CD4-positive, alpha-beta memory T cell (primary cell): ENCODE data around the gene ARFRP1. TPM values are rescaled to one million over a fixed set of nuclear protein-coding genes. Genes with fewer than 3 reads are reported as not detected.
A peak's percentile ranks its signal among the peaks of the same experiment; 100 is the strongest.

Experiments used
- CTCF ChIA-PET: fragments of 350-600 bp; sonication (Branson Sonifier 250); formaldehyde crosslinking; loops from one replicate; lab custom pipeline; 2021; ENCODE audit warnings: inconsistent platforms; ENCODE audit not compliant: partially characterized antibody; lab: Charles Lee
- POLR2A ChIA-PET: fragments of 350-600 bp; sonication (Branson Sonifier 250); formaldehyde crosslinking; loops from one replicate; lab custom pipeline; 2021; ENCODE audit not compliant: partially characterized antibody; lab: Charles Lee
- DNase-seq, 5 donors: peaks; one replicate each; pipeline versions ENCODE4 v3.0.0 to v3.0.0-alpha.2; 2020 to 2022; ENCODE audit warnings: mixed read lengths in 1 of 5
- H3K27ac ChIP-seq: one replicate; pipeline ENCODE4 v1.7.0; 2013; ENCODE audit warnings: low read depth, low read length
- H3K27me3 ChIP-seq: 2 replicates; pipeline ENCODE4 v1.7.0; 2013; ENCODE audit warnings: mild to moderate bottlenecking, low read length, moderate library complexity; ENCODE audit not compliant: insufficient read depth
- H3K36me3 ChIP-seq: 2 replicates; pipeline ENCODE4 v1.7.0; 2013; ENCODE audit warnings: mild to moderate bottlenecking, low read length, moderate library complexity; ENCODE audit not compliant: insufficient read depth
- H3K4me1 ChIP-seq: 2 replicates; pipeline ENCODE4 v1.7.0; 2013; ENCODE audit warnings: mild to moderate bottlenecking, low read length, moderate library complexity; ENCODE audit not compliant: insufficient read depth
- H3K4me3 ChIP-seq, 2 donors: one replicate each; pipeline ENCODE4 v1.7.0; 2013; ENCODE audit warnings: low read length in 2 of 2, mild to moderate bottlenecking in 1 of 2
- H3K9me3 ChIP-seq, 2 donors: one replicate each; pipeline ENCODE4 v1.7.0; 2013; ENCODE audit warnings: low read length in 2 of 2, control low read depth in 1 of 2; ENCODE audit not compliant: control insufficient read depth in 1 of 2
- H3K27ac Mint-ChIP-seq, 7 donors: one replicate each; pipeline ENCODE4 v1.8.0; 2020 to 2021; ENCODE audit warnings: mixed read lengths in 7 of 7, mild to moderate bottlenecking in 6 of 7, inconsistent platforms in 3 of 7, moderate library complexity in 3 of 7
- H3K27me3 Mint-ChIP-seq, 2 donors: one replicate each; pipeline ENCODE4 v1.8.0; 2020 to 2021; ENCODE audit warnings: mixed read lengths in 2 of 2
- H3K36me3 Mint-ChIP-seq, 2 donors: one replicate each; pipeline ENCODE4 v1.8.0; 2020 to 2021; ENCODE audit warnings: mixed read lengths in 2 of 2, inconsistent platforms in 1 of 2, mild to moderate bottlenecking in 1 of 2
- H3K4me1 Mint-ChIP-seq, 4 donors: one replicate each; pipeline ENCODE4 v1.8.0; 2020 to 2021; ENCODE audit warnings: mixed read lengths in 4 of 4, mild to moderate bottlenecking in 1 of 4
- H3K4me3 Mint-ChIP-seq, 8 donors: one replicate each; pipeline ENCODE4 v1.8.0; 2020 to 2021; ENCODE audit warnings: mixed read lengths in 8 of 8, mild to moderate bottlenecking in 7 of 8, moderate library complexity in 6 of 8, inconsistent platforms in 3 of 8
- H3K9me3 Mint-ChIP-seq, 8 donors: one replicate each; pipeline ENCODE4 v1.8.0; 2020 to 2021; ENCODE audit warnings: mixed read lengths in 8 of 8, mild to moderate bottlenecking in 5 of 8, inconsistent platforms in 3 of 8, moderate library complexity in 1 of 8
- intact Hi-C: fragments of 100-400 bp; cut with micrococcal nuclease; formaldehyde crosslinking; loops from one replicate; pipeline ENCODE4 v1.15.1; 2023
- polyA plus RNA-seq, 2 donors: library from polyadenylated mRNA; unstranded; fragments of 300-500 nt; fragmentation: Illumina TruSeq; gene quantifications; one replicate each; pipeline ENCODE4 v1.2.3, GENCODE V29; 2021
- total RNA-seq, 2 experiments: library from RNA; stranded (reverse); gene quantifications; one replicate each; pipeline ENCODE4 v1.2.3, GENCODE V29; 2021

Gene ARFRP1
- total and polyA plus RNA-seq, 4 experiments from 2014 or later = 65.5 to 92.0 (median 76.0) TPM

DNA sequence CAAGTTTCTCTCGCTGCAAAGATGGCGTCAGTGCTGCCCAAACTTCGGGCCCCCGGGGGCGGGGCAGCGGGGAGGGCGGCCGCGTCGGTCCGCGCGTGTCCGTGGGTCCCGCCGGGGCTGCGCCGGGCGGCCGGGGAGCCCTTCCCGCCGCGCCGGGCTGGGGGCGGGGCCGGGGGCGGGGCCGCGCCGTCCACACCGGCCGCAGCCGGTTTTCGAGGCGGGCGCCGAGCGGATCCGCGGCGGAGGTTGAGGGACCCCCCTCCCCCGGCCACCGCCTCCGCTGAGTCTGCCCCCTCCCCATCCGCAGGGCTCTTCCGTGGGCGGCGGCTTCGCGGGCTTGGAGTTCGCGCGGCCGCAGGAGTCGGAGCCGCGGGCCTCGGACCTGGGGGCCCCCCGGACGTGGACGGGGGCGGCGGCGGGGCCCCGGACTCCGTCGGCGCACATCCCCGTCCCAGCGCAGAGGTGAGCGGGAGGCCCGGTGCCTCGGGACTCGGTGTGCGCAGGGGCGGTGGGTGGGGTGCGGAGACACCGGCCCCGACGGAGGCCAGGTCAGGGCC is 32.4 kb upstream of the ARFRP1 start:
- Mint-ChIP-seq H3K9me3 (peaks cover 0 to 3% (median 0%) of the 10 kb centered on the region in 8 donors), H3K27ac (peak overlapping the region in 2 of 7 donors; percentile 42 to 65), H3K36me3 (peaks cover 8 to 23% of the 10 kb centered on the region in 2 donors), H3K27me3 (no peaks in the 10 kb centered on the region), H3K4me1 (peaks cover 6 to 16% (median 10%) of the 10 kb centered on the region in 4 donors), H3K4me3 (peak overlapping the region; percentile 44 to 80 (median 60))
- intact Hi-C loops = loop anchor here (1.0 kb wide), 1 partner anchor 11 kb away; no protein-coding TSS in a partner anchor
- no peaks in the 10 kb centered on the region for H3K9me3 ChIP-seq
- H3K36me3 ChIP-seq = peaks cover 10% of the 10 kb centered on the region
- H3K27ac ChIP-seq = peak overlapping the region; percentile 54
- no peaks in the 10 kb centered on the region for H3K27me3 ChIP-seq
- DNase-seq = peak; percentile 65 to 69 (median 66)
- POLR2A ChIA-PET = interaction anchor here (0.7 to 3.8 kb wide), 19 partner anchors 9 to 219 kb away, joined by 3 to 53 read pairs (median 4); partner anchors contain the start of genes ARFRP1, GMEB2, HELZ2 and PPDPF
- CTCF ChIA-PET = interaction anchor here (0.9 to 1.6 kb wide), 4 partner anchors 10 to 98 kb away, joined by 3 to 5 read pairs (median 5); partner anchors contain the start of genes ARFRP1 and ZGPAT
- H3K4me3 ChIP-seq = peak overlapping the region; percentile 42 to 60
- peaks cover 33% of the 10 kb centered on the region for H3K4me1 ChIP-seq

DNA sequence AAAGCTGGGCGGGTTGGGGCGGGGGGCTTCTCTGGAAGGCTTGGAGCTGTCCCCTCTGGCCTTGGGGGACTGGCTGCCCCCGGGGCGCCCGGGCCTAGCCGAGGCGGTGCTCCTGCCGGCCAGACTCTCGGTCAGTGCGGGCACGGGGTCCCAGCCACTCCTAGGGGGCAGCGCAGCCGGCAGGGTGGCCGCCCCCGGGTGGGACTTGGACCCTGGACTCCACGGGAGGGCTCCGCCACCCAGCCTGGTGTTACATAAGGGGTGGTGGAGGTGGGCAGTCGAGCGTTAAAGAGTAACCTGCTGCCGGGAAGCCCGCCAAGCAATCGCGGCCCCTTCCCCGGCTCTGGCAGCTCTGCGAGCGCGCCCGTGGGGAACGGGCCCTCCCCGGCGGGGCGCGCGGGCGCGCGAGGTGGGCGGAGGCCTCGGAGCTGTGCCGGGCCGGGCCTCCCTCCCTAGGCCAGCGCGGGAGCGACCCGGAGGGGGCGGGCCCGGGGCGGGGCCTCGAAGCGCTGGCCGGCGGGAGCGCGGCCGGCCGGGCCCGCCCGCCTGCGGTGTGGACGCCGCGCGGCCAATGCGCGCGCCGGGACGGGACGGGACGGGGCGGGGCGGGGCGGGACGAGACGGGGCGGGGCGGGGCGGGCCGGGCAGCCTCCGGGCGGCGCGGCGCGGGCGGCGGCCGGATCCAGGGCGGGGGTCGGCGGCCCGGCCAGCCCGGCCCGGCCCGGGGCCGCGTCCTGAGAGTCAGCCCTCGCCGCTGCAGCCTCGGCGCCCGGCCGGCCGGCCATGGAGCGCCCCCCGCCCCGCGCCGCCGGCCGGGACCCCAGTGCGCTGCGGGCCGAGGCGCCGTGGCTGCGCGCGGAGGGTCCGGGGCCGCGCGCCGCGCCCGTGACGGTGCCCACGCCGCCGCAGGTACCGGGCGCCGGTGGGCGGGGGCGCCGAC is 31.6 kb upstream of the ARFRP1 start, which contains the start of gene SLC2A4RG:
Gene SLC2A4RG (plus strand): TSS at position 647 of the 940 bp plus-strand sequence. CDS start 137 bp downstream, at position 784.
- DNase-seq = peak; percentile 61 to 76 (median 72)
- Mint-ChIP-seq H3K36me3 (peaks cover 8 to 23% of the 10 kb centered on the region in 2 donors), H3K4me3 (peak within 1 kb of the TSS; percentile 44 to 91 (median 60)), H3K27me3 (no peaks in the 10 kb centered on the region), H3K4me1 (peaks cover 6 to 17% (median 10%) of the 10 kb centered on the region in 4 donors), H3K27ac (peak within 1 kb of the TSS in 4 of 7 donors; percentile 22 to 65 (median 43)), H3K9me3 (peaks cover 0 to 3% (median 0%) of the 10 kb centered on the region in 8 donors)
- intact Hi-C loops = loop anchor here (1.0 to 5.0 kb wide), 3 partner anchors 12 to 218 kb away; partner anchors contain the start of gene UCKL1
- Histone ChIP-seq H3K4me3 (peak within 1 kb of the TSS; percentile 42 to 92), H3K9me3 (no peaks in the 10 kb centered on the region), H3K4me1 (peaks cover 33% of the 10 kb centered on the region), H3K27me3 (no peaks in the 10 kb centered on the region), H3K36me3 (peaks cover 15% of the 10 kb centered on the region), H3K27ac (peak within 1 kb of the TSS; percentile 54)
- ChIA-PET POLR2A (interaction anchor here (0.7 to 7.0 kb wide), 28 partner anchors 10 to 300 kb away, joined by 3 to 202 read pairs (median 6); partner anchors contain the start of genes ARFRP1, GMEB2, HELZ2 and PTK6), CTCF (interaction anchor here (1.1 to 1.6 kb wide), 2 partner anchors 32 to 45 kb away, joined by 3 to 7 read pairs; partner anchors contain the start of genes ARFRP1 and ZGPAT)

DNA sequence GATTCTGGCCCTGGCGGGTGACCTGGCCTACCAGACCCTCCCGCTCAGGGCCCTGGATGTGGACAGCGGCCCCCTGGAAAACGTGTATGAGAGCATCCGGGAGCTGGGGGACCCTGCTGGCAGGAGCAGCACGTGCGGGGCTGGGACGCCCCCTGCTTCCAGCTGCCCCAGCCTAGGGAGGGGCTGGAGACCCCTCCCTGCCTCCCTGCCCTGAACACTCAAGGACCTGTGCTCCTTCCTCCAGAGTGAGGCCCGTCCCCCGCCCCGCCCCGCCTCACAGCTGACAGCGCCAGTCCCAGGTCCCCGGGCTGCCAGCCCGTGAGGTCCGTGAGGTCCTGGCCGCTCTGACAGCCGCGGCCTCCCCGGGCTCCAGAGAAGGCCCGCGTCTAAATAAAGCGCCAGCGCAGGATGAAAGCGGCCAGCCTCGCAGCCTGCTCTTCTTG is 30.9 kb upstream of the ARFRP1 start:
- no peaks in the 10 kb centered on the region for H3K9me3 ChIP-seq
- H3K36me3 Mint-ChIP-seq = peaks cover 12 to 28% of the 10 kb centered on the region in 2 donors
- intact Hi-C loops = loop anchor here (1.0 to 5.0 kb wide), 2 partner anchors 126 to 219 kb away; partner anchors contain the start of gene UCKL1
- H3K4me3 ChIP-seq = peak overlapping the region in 1 of 2 donors; percentile 92
- ChIA-PET POLR2A (interaction anchor here (0.7 to 7.0 kb wide), 31 partner anchors 10 to 340 kb away, joined by 3 to 202 read pairs (median 6); partner anchors contain the start of genes ARFRP1, GMEB2, HELZ2 and OPRL1), CTCF (interaction anchor here (1.1 to 1.6 kb wide), 2 partner anchors 31 to 45 kb away, joined by 3 to 7 read pairs; partner anchors contain the start of genes ARFRP1 and ZGPAT)
- H3K9me3 Mint-ChIP-seq = peaks cover 0 to 3% (median 0%) of the 10 kb centered on the region in 8 donors
- peak overlapping the region in 4 of 7 donors; percentile 17 to 44 (median 32) for H3K27ac Mint-ChIP-seq
- no peaks in the 10 kb centered on the region for H3K27me3 ChIP-seq
- H3K27ac ChIP-seq = peak overlapping the region; percentile 46
- DNase-seq = peak; percentile 36 to 63 (median 47)
- H3K4me1 ChIP-seq = peaks cover 33% of the 10 kb centered on the region
- H3K4me1 Mint-ChIP-seq = peaks cover 9 to 23% (median 14%) of the 10 kb centered on the region in 4 donors
- H3K4me3 Mint-ChIP-seq = peak overlapping the region; percentile 27 to 91 (median 64)
- H3K36me3 ChIP-seq = peaks cover 22% of the 10 kb centered on the region
- no peaks in the 10 kb centered on the region for H3K27me3 Mint-ChIP-seq

DNA sequence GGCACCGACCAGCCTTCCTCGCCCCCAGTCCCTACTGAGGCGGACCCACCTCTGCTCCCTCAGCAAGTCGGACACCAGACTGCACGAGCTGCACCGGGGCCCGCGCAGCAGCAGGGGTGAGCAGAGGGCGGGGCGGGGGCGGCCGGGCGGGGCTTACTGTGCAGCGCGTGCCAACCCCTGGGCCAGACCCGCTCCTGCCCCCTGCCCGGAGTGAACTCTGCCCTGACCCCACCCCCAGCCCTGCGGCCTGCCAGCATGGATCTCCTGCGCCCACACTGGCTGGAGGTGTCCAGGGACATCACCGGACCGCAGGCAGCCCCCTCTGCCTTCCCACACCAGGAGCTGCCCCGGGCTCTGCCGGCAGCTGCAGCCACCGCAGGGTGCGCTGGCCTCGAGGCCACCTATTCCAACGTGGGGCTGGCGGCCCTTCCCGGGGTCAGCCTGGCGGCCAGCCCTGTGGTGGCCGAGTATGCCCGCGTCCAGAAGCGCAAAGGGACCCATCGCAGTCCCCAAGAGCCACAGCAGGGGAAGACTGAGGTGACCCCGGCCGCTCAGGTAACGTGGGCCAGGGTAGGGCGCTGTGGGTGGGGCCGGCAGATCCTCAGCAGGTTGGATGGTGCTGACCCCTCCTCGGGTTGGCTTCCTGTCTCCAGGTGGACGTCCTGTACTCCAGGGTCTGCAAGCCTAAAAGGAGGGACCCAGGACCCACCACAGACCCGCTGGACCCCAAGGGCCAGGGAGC is 30.3 kb upstream of the ARFRP1 start:
- Histone ChIP-seq H3K9me3 (no peaks in the 10 kb centered on the region), H3K36me3 (peaks cover 22% of the 10 kb centered on the region), H3K4me1 (peaks cover 33% of the 10 kb centered on the region), H3K27ac (peak overlapping the region; percentile 46), H3K4me3 (peak overlapping the region in 1 of 2 donors; percentile 92), H3K27me3 (no peaks in the 10 kb centered on the region)
- H3K9me3 Mint-ChIP-seq = peaks cover 0 to 3% (median 0%) of the 10 kb centered on the region in 8 donors
- ChIA-PET CTCF (interaction anchor here (1.6 to 2.4 kb wide), 2 partner anchors 31 kb away, joined by 7 to 26 read pairs; partner anchors contain the start of genes ARFRP1 and ZGPAT), POLR2A (interaction anchor here (0.9 to 7.0 kb wide), 24 partner anchors 10 to 341 kb away, joined by 3 to 202 read pairs (median 12); partner anchors contain the start of genes ARFRP1, FNDC11, GMEB2 and HELZ2)
- H3K4me3 Mint-ChIP-seq = peak overlapping the region; percentile 27 to 91 (median 64)
- intact Hi-C loops = loop anchor here (1.0 to 5.0 kb wide), 5 partner anchors 13 to 219 kb away; partner anchors contain the start of genes STMN3 and UCKL1
- peak; percentile 34 to 59 (median 43) for DNase-seq
- peaks cover 10 to 28% (median 15%) of the 10 kb centered on the region in 4 donors for H3K4me1 Mint-ChIP-seq
- no peaks in the 10 kb centered on the region for H3K27me3 Mint-ChIP-seq
- H3K27ac Mint-ChIP-seq = peak overlapping the region in 4 of 7 donors; percentile 17 to 44 (median 32)
- H3K36me3 Mint-ChIP-seq = peaks cover 8 to 29% of the 10 kb centered on the region in 2 donors

DNA sequence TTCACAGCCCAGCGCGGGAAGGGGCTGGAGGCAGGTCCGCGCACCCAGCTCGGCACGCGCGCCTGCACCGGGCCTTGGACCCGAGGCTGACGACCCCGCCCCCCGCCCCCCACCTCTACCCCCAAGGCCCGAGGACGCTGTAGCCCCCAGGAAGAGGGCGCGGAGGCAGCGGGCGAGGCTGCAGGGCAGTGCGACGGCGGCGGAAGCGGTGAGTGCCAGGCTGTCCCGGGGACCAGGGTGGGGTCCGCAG is 29.8 kb upstream of the ARFRP1 start:
- DNase-seq = peak in 1 of 5 donors; percentile 26
- H3K4me3 ChIP-seq = peak overlapping the region in 1 of 2 donors; percentile 92
- CTCF ChIA-PET = interaction anchor here (1.3 to 2.4 kb wide), 5 partner anchors 10 to 38 kb away, joined by 3 to 26 read pairs (median 6); partner anchors contain the start of genes ARFRP1 and ZGPAT
- H3K36me3 Mint-ChIP-seq = peaks cover 7 to 29% of the 10 kb centered on the region in 2 donors
- peak overlapping the region; percentile 89 to 95 (median 91) for H3K4me3 Mint-ChIP-seq
- intact Hi-C loops = loop anchor here (1.0 to 5.0 kb wide), 5 partner anchors 13 to 220 kb away; partner anchors contain the start of genes STMN3 and UCKL1
- POLR2A ChIA-PET = interaction anchor here (0.9 to 7.0 kb wide), 20 partner anchors 10 to 341 kb away, joined by 3 to 202 read pairs (median 18); partner anchors contain the start of genes ARFRP1, FNDC11, GMEB2 and OPRL1
- peak overlapping the region in 2 of 7 donors; percentile 72 to 97 for H3K27ac Mint-ChIP-seq
- peaks cover 35% of the 10 kb centered on the region for H3K4me1 ChIP-seq
- peaks cover 22% of the 10 kb centered on the region for H3K36me3 ChIP-seq
- no peaks in the 10 kb centered on the region for H3K27me3 ChIP-seq
- peak overlapping the region; percentile 69 for H3K27ac ChIP-seq
- no peaks in the 10 kb centered on the region for H3K27me3 Mint-ChIP-seq
- H3K9me3 Mint-ChIP-seq = peaks cover 0 to 3% (median 0%) of the 10 kb centered on the region in 8 donors
- H3K9me3 ChIP-seq = no peaks in the 10 kb centered on the region
- peaks cover 10 to 28% (median 15%) of the 10 kb centered on the region in 4 donors for H3K4me1 Mint-ChIP-seq
